ENCODE data around the gene MEDAG.

DNA sequence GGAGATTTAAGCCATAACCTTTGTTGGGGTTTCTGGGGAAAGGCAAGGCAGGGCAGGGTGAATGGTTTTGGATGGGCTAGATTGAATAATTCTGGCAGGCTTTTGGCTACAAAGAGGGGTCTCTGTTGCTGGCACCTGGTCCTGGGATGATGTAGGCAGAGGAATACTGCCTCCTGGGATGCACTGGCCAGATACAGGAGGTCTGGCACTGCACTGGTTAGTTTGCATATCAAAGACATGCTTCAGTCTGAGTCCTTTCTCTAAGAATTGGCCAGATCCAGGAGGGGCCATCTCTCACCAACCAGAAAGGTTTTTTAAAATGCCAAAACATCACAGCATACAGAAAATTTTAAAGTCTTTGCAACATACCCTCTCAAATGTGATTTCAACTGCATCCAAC lies 8.0 kb upstream of the MEDAG start:
- TF ChIP-seq POLR2A (IDR thresholded peaks at IDR 0.05) = no peak
- TF ChIP-seq, protein P1, sequence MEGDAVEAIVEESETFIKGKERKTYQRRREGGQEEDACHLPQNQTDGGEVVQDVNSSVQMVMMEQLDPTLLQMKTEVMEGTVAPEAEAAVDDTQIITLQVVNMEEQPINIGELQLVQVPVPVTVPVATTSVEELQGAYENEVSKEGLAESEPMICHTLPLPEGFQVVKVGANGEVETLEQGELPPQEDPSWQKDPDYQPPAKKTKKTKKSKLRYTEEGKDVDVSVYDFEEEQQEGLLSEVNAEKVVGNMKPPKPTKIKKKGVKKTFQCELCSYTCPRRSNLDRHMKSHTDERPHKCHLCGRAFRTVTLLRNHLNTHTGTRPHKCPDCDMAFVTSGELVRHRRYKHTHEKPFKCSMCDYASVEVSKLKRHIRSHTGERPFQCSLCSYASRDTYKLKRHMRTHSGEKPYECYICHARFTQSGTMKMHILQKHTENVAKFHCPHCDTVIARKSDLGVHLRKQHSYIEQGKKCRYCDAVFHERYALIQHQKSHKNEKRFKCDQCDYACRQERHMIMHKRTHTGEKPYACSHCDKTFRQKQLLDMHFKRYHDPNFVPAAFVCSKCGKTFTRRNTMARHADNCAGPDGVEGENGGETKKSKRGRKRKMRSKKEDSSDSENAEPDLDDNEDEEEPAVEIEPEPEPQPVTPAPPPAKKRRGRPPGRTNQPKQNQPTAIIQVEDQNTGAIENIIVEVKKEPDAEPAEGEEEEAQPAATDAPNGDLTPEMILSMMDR (IDR thresholded peaks at IDR 0.05) = no peak
- no peak for TF ChIP-seq POLR2AphosphoS5 (IDR thresholded peaks at IDR 0.05)
